ENCODE results near the gene COL4A1.

COL4A1 gene

GRCh38 chr13:110154410-110154933 lies 152.5 kb downstream of the COL4A1 start:
- DNase-seq: no peak

DNA sequence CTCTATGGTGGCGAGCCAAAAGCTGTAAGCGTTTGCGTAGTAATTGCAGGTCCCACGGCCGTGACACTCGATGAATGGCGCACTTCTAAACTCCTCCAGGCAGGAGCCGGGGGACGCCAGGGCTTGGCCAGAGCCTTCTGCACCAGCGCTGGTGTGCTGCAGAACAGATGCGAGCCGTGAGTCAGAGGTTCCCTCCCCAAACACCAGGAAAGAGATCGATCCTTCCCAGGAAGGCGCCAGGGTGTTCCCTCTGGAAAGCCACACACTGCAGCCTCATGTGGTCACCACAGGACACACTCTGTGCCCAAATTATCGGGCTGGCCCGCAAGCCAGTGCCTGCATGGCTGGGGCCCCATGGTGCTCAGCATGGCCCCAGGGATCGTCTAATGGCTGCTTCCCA lies 154.6 kb downstream of the COL4A1 start:
- DNase-seq: no peak

- no peak for DNase-seq
Measured at GRCh38 chr13:110151462-110151861, 155.5 kb downstream of the COL4A1 start.

GRCh38 chr13:110150384-110151101 lies 156.4 kb downstream of the COL4A1 start:
- DNase-seq: peak in 1 of 3 experiments; percentile 15

DNA sequence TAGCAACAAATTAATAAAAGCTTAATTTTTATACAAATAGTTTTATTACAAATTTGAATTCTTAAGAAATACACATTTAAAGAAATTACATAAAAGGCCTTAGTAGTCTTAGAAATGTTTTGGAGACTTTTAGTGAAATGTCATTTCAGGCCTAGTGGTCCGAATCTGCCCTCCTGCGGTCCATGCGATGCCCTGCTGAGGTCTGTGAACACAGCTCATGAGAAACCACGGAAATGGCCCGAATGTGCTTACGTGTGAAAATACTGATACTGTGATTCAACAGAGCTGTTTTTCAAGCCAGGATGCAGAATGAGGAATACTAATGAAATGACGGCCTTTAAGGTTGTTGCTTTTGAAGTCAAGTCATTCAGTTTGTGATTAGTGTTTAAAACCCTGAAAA lies 157.9 kb downstream of the COL4A1 start:
- no peak for DNase-seq

DNA sequence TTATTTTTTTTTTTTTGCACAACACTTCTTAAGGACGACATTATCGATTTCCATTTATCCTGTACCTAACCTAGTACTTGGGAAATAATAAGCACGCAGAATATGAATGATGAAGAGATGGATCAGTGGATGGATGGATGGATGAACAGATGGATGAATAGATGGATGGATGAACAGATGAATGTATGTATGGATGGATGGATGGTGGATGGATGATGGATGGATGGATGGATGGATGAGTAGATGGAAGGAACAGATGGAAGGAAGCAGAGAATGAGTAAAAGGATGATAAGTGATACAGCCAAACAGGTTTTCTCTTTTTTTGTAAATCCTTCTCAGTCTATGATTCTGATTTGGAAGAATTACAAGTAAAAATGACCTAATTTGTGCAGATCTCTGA lies 166.9 kb downstream of the COL4A1 start:
- DNase-seq: no peak

DNA sequence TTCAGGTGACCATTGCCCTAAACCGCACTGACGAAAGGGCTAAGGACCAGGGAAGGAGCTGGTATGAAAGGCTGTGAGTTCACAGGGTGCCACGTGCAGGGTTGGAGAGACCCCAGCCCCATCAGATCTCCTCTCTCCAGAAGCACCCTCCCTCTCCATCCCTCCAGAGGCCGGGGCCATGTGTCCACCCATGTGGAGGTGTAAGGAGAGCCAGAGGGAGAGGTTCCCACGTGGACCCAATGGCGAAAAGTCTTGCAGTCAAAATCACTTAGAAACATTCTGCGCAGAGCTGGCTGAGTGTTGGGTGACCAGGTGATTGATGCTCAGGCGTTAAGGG lies 168.3 kb downstream of the COL4A1 start:
- no peak for DNase-seq

- peak; percentile 87 to 91 (median 89) for DNase-seq
Measured at GRCh38 chr13:110138010-110138699, 168.8 kb downstream of the COL4A1 start.

DNA sequence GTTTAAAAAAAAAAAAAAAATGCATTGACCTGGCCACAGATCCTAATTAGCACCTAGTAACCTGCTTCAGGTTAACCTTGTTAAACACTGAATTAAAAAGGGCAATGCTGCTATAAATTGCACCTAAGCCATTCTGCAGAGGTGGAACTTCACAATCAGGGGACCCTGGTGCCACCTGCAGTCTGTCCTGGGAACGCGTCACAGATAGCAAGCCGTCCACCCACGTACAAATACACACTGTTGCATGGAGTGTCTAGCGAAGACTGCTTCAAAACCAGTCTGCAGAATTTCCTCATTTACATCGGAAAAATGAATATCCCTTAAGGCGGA lies 169.3 kb downstream of the COL4A1 start:
- DNase-seq: peak; percentile 86 to 91 (median 90)

GRCh38 chr13:110136660-110137585 lies 170.0 kb downstream of the COL4A1 start:
- peak in 1 of 3 experiments; percentile 54 for DNase-seq

GRCh38 chr13:110135977-110136597 lies 170.9 kb downstream of the COL4A1 start:
- DNase-seq: no peak

GRCh38 chr13:110134801-110135200 lies 172.2 kb downstream of the COL4A1 start:
- DNase-seq: peak in 2 of 3 experiments; percentile 38 to 70

DNA sequence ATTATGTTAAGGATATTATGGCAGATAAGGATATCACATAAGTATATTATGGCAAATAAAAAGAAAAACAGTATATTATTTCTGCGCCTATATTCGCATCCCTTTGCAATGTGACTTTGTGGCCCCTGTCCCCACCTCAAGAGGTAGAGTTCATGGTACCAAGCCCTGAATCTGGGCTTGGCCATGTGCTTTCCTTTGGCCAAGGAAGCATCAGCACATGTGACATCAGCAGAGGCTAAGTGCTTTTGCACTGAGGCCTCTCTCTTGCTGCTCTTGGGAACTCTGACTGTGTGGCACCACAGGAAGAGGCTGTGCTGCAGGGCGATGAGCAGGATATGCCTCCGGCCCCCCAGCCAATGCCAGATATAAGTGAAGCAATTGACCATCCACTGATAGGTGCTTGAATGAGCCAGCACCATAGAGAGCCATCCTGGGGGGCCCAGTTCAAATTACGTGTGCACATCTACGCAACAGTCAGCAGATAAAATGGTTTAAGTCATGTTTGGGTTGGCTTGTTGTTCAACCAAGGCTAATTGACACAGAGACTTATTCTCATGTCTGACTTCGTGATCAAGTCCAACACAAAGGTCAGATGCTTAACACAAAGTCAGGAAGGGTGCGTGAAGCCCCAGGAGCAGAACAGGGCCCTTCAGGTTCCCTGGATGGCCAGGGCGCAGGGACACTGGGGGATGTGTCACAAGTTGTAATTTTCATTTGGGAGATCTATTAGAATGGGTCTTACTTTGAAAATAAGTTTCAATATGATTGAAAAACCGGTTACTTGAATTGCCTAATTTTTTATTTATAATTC lies 173.3 kb downstream of the COL4A1 start:
- peak in 2 of 3 experiments; percentile 32 to 36 for DNase-seq

DNA sequence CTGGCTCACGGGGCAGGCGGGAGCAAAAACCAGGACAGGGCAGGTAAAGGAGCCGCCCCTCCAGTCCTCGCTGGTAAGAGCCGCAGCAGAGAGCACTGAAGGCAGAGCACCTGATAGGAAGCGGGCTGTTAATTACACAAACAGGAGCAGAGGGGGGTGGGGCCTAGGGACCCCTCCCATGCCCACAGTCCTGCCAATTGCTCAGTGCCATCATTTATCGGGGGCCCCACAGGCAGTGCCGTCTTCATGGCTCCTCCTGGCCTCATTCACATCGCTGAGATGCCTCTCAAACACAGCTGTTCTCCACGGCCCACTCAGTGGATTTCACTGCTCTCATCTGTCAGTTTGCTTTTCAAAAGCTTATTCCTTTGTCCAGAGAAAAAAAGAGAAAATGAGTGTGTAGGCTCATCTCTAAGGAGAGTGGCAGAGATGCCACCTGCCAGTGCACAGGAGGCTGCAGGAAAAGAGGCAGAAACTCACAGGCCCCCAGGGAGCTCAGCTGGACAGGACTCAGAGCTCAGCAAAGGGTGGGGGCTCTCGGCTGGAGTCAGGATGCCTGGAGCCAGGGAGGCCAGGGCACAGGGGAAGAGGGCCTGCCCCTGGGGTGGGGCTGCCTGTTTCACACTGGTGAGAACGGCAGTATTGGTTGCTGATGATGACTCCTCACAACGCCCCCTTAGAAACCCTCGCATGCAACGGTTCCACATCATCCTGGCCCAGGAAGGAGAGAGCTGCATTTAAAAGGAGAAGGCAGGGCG lies 174.6 kb downstream of the COL4A1 start:
- peak; percentile 75 to 90 (median 86) for DNase-seq

DNA sequence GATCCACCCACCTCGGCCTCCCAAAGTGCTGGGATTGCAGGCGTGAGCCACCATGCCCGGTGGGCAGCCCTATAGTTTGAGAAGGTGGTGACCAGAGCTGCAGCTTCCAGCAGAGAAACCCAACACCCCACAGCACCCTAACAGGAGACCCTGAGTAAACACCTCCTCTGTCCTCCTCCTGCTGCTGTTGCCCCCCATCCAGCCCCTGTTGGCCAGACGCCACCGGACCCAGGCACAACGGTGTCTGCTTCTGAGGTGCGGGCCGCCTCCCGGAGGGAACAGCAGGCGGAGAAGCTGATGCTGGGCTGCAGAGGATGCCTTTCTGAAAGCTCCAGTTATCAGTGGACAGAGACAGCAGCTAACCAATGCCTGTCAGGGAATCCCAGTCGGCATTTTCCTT lies 175.5 kb downstream of the COL4A1 start:
- DNase-seq: no peak

DNA sequence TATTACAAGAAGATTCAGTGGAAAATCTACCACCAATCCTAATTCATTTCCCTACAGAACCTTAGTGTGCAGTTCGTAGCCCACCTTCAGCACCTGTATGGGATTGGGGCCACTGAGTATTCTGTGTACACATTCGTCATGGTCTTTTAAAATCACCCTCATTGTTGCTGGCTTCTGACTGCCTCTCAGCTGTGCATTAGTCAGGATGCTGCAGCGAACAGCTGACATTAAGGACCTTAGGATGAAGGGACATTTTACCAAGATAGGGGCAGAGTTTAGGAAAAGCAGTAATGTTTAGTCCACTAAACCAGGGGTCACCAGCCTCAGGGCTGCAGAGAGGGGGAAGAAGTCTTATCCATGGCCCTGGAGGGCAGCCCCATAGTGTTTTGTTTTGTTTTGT lies 176.5 kb downstream of the COL4A1 start:
- DNase-seq: peak in 1 of 3 experiments; percentile 63

GRCh38 chr13:110129539-110130186 lies 177.3 kb downstream of the COL4A1 start:
- no peak for DNase-seq

DNA sequence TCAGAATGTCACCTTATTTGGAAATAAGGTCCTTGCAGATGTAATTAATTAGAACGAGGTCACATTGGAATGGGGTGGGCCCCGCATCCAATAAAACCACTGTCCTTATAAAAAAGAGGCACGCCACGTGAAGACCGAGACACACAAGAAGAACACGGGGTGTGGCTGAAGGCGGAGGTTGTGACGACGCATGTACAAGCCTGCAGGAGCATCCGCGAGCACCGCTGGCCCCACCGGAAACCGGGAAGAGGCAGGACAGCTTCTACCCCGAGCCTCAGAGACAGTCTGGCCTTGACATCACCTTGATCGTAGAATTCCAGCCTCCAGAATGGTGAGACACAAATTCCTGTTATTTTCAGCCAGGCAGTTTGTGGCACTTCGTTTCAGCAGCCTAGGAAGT lies 177.9 kb downstream of the COL4A1 start:
- no peak for DNase-seq

GRCh38 chr13:110128546-110128945 lies 178.4 kb downstream of the COL4A1 start:
- no peak for DNase-seq

- no peak for DNase-seq
Measured at GRCh38 chr13:110127986-110128511, 178.9 kb downstream of the COL4A1 start.

Data from NCI-H1417 (cell line).